NCI-H748 (cell line): ENCODE results near the gene CEACAM6.
"Not testable (repeated sequence)": the region's sequence is repeated elsewhere in the genome, so short reads cannot be mapped to it uniquely, and the experiment has no call there.

Source experiments
- DNase-seq: peaks from one replicate; lab custom pipeline; 2025; ENCODE audit not compliant: unreplicated experiment; lab: John Stamatoyannopoulos, UW

The CEACAM6 gene

DNA sequence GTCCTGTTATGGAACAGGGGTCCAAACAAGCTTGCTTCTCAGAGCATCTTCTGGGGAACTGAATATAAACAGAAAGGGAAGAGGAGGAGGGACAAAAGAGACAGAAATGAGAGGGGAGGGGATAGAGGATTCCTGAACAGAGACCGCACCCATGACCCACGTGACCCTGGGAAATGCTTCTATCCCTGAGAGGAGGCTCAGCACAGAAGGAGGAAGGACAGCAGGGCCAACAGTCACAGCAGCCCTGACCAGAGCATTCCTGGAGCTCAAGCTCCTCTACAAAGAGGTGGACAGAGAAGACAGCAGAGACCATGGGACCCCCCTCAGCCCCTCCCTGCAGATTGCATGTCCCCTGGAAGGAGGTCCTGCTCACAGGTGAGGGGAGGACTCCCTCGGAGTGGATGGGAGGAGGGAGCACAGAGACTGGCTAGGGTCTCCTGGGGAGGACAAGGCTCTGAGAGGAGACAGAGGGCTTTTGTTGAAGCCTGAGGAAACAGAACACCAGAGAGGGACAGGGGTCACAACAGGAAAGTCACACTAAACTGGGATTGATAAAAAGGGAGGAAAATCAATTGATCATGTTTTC is at the start of gene CEACAM6:
CEACAM6 (plus strand) TSS at position 203 of the 586 bp plus-strand sequence; CDS start at position 312, 109 bp downstream.
- DNase-seq, result no peak

DNA sequence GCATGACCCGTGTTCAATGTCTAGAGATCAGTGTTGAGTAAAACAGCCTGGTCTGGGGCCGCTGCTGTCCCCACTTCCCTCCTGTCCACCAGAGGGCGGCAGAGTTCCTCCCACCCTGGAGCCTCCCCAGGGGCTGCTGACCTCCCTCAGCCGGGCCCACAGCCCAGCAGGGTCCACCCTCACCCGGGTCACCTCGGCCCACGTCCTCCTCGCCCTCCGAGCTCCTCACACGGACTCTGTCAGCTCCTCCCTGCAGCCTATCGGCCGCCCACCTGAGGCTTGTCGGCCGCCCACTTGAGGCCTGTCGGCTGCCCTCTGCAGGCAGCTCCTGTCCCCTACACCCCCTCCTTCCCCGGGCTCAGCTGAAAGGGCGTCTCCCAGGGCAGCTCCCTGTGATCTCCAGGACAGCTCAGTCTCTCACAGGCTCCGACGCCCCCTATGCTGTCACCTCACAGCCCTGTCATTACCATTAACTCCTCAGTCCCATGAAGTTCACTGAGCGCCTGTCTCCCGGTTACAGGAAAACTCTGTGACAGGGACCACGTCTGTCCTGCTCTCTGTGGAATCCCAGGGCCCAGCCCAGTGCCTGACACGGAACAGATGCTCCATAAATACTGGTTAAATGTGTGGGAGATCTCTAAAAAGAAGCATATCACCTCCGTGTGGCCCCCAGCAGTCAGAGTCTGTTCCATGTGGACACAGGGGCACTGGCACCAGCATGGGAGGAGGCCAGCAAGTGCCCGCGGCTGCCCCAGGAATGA is 48.4 kb upstream of the CEACAM6 start:
- DNase-seq, result peak; percentile 88

DNA sequence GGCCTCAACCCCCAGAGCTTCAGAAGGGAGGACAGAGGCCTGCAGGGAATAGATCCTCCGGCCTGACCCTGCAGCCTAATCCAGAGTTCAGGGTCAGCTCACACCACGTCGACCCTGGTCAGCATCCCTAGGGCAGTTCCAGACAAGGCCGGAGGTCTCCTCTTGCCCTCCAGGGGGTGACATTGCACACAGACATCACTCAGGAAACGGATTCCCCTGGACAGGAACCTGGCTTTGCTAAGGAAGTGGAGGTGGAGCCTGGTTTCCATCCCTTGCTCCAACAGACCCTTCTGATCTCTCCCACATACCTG is 47.9 kb upstream of the CEACAM6 start:
- DNase-seq, result peak; percentile 70

DNA sequence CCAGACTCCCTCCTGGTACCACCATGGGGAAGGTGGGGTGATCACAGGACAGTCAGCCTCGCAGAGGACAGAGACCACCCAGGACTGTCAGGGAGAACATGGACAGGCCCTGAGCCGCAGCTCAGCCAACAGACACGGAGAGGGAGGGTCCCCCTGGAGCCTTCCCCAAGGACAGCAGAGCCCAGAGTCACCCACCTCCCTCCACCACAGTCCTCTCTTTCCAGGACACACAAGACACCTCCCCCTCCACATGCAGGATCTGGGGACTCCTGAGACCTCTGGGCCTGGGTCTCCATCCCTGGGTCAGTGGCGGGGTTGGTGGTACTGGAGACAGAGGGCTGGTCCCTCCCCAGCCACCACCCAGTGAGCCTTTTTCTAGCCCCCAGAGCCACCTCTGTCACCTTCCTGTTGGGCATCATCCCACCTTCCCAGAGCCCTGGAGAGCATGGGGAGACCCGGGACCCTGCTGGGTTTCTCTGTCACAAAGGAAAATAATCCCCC is 47.4 kb upstream of the CEACAM6 start:
- no peak for DNase-seq

DNA sequence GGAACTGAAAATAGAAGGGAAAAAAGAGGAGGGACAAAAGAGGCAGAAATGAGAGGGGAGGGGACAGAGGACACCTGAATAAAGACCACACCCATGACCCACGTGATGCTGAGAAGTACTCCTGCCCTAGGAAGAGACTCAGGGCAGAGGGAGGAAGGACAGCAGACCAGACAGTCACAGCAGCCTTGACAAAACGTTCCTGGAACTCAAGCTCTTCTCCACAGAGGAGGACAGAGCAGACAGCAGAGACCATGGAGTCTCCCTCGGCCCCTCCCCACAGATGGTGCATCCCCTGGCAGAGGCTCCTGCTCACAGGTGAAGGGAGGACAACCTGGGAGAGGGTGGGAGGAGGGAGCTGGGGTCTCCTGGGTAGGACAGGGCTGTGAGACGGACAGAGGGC is 46.8 kb upstream of the CEACAM6 start, which contains the start of gene CEACAM5:
CEACAM5 (plus strand) TSS at position 146 of the 400 bp plus-strand sequence; CDS start at position 252, 106 bp downstream.
- peak; percentile 86 for DNase-seq

DNA sequence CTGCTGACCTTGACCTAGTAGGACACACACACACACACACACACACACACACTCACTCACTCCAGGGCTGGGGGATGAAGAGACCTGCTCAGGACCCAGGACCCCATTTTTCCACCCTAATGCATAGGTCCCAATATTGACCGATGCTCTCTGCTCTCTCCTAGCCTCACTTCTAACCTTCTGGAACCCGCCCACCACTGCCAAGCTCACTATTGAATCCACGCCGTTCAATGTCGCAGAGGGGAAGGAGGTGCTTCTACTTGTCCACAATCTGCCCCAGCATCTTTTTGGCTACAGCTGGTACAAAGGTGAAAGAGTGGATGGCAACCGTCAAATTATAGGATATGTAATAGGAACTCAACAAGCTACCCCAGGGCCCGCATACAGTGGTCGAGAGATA is 45.8 kb upstream of the CEACAM6 start:
- not testable (repeated sequence) for DNase-seq

DNA sequence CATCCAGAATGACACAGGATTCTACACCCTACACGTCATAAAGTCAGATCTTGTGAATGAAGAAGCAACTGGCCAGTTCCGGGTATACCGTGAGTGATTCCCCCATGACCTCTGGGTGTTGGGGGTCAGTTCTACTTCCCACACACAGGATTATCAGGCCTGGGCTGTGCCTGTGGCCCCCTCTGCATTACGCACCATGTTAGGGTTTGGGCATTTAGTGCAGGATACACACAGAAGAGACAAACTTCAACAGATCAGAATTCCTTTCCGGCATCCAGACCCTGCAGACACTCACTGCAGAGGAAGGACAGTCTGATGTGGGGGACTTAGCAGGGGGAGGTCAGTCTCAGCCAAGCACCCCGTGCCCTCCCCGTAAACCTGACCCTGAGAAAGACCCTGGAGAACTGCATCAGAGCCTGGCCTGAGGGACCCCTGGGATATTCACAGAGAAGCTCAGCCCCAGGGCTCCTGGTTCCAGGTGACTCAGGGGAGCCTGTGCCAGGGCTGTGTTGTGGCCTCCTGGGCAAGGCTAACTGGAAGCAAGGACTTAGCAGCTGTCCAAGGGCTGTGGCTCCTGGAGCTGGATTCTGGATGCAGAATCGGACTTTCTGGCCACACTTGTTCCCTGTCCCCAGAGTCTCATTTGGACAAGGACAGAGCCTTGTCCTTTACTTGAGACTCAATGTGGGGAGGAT is 45.2 kb upstream of the CEACAM6 start:
- no peak for DNase-seq

DNA sequence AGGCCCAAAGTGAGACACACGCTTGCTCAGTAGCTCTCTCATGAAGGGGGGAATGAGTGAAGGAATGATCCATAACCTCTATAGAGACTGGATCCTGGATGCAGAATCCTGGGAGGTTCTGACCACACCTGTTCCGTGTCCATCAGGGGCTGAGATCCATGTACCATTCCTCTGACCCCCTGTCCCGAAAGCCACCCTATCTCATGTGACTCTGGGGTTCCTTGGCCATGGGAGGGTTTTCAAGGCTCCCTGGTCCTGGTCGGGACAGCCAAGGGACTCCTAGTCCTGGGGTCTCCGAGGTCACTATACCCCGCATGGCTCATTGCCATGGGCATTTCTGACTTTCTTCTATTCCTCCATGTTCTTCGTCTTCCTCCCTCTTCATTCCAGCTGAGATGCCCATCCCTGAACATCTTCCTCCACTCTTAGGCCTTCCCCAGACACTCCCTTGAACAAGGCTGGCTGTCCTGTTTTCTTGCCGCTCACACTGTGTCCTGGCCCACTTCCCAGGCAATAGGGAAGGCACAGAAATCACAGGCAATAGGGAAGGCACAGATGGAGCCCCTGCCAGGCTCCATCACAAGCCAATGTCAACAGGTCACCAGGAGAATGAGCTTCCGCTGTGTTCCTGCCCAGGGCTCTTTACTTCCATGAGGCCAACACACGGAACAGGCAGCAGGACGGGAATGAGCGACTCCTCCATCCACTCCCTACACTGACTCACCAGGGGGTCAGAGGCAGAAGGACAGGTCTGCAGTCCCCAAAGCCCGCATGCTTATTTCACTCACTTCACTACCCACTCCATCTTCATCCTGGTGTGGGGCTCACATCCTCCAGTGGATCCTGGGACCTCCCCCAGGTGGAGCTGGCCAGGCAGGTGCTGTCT is 43.7 kb upstream of the CEACAM6 start:
- DNase-seq, result no peak

DNA sequence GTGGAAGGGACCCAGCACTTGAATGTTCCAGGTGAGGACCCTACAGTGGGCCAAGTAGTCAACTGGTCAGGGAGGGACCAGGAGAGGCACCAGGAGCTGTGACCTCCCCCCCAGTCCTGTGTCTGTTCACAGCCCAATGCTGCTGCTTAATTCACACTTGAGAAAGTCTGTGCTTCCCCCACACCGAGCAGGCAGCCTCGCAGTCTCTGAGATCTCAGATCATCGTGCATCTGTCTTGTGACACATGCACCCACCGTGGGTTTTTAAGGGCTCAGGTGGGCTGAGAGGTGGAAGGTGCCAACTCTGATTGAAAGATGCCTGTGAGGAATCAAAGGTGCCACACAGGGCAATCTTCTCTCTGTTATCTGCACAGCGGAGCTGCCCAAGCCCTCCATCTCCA is 40.7 kb upstream of the CEACAM6 start:
- DNase-seq, result no peak

DNA sequence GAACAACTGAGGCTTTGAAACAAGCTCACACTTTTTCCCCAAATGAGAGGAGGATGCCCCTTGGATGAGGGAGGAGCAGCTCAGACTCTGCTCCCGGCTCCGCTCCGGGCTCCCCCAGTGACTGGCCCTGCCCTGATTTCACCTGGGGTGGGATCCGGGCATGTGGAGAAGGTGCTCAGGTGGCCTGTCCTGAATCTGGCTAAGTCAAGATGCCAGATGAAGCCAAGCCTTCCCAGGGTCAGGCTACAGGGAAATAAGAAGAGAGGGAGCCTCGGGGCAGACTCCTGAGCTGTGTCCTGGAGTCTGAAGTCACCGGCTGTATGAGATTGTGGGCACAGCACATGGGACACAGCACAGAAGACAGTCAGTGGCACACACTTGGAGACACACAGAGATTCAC is 36.6 kb upstream of the CEACAM6 start:
- DNase-seq, result no peak

DNA sequence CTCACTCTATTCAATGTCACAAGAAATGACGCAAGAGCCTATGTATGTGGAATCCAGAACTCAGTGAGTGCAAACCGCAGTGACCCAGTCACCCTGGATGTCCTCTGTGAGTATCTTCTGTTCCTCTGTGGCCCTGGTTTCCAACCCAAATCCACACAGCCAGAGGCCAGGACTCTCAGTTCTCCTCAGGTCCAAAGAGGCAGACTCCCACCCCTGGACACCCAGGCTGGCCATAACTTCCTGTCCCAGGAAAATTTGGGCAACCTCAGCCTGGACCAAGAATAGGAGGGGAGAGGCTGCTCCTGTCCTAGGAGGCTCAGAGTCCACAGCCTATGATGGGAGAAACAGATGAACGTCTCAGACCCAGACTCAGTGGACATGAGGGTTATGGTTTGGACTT is 35.2 kb upstream of the CEACAM6 start:
- DNase-seq, result no peak

DNA sequence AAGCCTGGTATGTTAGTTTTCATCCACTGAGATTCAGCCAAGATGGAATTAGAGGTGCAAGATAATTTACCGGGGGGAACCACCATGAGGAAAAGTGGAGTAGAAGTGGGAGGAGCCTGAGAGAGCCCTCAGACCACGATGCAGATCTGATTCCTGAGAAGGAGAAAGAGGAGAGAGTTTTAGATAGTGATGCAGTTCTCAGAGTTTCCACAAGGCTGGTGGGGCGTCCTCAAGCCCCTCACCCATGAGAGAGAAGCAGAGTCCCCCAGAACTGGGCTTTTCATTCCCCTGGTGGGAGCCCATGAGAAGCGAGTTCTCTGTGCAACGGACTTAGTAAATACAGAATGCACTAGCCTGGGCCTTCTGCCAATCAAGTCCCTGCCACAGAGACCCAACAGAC is 28.8 kb upstream of the CEACAM6 start:
- DNase-seq, result no peak

DNA sequence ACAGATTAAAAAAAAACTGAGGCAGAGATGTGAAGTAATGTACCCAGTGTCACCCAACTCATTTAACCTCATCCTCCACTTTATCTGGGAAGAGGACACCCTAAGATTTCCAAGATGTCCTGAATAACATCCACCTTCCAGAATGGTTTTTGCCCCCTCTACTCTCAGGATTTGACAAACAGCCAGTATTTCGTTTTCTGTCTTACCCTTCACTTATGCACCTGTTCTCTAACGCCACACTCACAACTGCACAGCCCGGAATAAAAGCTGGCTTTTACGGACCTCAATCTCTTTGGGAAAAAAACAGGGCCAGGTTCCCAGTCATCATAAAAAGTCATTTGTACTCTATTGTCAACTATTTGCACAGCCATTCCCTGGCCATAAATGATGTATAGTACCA is 21.2 kb upstream of the CEACAM6 start:
- no peak for DNase-seq

DNA sequence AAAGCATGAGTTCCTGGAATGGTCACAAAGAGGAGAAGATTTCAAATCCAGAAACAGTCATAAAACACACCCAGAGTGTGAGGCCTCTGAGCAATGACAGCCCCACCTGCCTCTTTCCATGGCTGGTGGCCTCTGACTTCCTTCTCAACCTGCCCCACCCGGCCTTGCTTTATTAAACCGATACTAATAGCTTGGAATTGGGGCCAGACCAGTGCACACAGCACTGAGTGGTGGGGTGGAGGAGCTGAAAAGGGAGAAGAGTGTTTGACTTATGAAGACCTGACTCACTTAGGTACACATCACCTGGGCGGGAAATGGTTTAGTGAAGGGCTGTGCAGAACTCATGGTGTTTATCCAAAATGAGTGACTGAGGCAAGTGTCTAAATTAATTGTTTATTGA is 20.7 kb upstream of the CEACAM6 start:
- DNase-seq, result peak; percentile 98

DNA sequence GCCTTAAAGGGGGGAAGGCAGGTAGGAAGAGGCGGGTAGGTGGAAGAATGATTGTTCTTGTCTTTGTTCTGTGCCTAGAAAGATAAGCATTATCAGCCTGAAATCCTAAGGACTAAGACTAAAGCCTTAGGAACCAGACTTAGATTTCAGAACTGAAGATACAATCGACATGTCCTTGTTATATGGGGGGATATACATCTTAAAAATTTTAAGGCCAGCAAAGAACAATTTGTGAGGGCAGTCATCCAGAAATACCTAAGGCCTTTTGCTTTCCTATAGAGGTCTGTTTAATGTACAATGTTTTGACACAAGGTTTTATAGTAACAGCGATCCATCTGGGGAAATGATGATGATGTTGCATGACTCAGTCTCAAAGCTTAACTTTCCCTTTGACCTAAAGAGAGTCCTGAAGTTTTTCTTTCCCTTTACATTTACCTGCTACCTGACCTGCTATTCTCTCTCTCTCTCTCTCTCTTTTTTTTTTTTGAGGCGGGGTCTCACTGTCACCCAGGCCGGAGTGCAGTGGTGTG is 20.2 kb upstream of the CEACAM6 start:
- DNase-seq, result peak; percentile 50

DNA sequence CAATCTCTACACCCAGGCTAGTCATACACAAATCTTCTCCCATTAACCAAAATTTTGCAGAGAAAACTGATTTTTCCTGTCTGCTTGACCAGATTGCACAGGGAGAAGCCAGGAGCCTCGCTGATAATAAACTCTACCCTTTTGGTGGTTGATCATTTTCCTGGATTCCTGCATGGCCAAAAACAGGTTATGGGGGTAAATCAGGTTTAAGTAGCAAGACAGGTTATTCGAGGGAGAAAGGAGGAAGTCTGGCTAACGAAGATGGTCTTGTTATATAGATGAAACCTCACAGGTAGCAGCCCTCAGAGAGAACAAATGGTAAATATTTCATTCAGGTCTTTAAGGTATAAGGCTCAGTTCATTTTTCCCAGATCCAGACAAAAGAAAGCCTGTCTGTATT is 16.0 kb upstream of the CEACAM6 start:
- DNase-seq, result no peak

DNA sequence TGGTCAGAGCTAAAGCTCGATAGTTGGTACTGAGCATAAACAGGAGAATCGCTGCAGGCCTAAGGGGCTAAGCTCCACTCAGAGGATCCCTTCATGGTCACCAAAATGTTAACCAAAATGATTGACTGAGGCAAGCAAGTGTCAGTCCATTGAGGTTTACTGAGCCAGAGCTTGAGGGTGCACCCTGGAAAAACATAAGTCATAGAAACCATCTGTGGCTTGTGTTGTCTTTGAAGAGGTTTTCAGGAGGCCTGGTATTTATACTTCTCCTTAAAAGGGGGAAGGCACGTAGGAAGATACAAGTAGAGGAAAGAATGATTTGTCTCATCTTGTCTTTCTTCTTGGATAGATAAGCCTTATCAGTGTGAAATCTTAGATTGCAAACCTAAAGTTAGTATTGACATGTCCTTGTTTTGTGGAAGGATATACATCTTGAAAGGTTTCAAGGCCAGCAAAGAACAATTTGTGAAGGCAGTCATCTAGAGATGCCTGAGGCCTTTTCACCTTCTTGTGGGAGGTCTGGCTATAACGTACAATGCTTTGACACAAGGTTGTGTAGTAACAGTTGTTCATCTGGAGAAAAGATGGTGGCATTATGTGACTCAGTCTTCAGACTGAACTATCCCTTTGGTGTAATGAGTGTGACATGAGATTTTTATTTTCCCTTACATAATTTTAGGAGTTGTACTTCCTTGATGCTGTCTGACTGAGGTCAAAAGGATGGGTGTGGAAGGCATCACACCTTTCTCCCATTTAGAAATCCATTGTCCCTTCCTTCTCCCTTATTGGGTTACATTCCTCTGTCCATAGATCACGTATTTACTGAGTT is 14.7 kb upstream of the CEACAM6 start:
- DNase-seq, result no peak

DNA sequence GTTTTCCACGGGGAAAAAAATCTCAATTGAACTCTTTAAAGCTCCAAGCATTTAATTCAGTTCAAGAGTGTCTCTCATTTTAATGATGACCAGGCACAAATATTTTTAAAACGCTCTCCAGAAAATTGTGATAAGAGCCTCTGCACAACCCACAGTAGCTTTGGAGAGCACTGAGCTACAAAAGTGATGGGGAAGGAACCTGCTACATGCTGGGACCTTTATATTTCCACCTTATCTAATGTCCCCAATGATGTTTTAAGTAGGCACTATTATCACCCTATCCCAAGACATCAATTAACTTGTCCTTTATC is 14.1 kb upstream of the CEACAM6 start:
- no peak for DNase-seq

DNA sequence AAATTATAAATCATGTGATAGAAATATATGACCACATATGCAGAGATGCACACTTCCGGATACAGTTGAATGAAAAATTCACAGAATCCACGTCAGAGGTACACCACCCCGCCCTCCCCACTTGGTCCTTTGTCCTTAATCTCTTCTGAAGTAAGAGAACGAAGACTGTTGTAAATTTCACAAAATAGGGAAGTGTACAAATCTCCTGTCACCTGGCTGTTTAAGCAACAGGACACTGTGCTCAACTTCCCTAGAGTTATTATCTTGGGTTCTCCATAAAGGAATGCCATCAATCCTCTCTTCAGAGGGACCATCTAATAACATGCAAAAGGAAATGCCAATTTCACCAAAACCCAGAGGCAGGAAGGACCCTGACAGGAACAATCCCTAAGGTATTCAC is 10.5 kb upstream of the CEACAM6 start:
- DNase-seq, result no peak

DNA sequence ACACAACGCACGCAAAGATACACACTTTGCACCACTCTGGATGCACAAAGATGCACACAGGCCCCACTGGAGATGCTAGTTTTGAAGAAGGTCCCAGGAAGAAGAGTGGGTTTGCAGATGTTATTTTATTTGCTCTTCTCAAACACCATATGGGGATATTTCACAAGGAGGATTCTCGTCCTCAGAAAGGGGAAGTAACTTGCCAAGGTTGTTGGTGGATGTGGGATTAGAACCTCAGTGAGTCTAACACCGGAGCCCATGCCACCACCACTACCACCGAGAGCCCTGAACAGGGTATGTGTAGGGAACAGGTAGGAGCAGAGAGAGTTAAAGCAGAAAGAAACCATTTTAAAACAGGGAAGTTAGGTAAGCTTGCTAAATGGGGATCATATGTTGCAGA is 9.6 kb upstream of the CEACAM6 start:
- DNase-seq, result no peak
